Measurements from ENCODE around the gene KIR3DL3.
"Not testable (repeated sequence)": the region's sequence is repeated elsewhere in the genome, so short reads cannot be mapped to it uniquely, and the experiment has no call there.

The KIR3DL3 gene

DNA sequence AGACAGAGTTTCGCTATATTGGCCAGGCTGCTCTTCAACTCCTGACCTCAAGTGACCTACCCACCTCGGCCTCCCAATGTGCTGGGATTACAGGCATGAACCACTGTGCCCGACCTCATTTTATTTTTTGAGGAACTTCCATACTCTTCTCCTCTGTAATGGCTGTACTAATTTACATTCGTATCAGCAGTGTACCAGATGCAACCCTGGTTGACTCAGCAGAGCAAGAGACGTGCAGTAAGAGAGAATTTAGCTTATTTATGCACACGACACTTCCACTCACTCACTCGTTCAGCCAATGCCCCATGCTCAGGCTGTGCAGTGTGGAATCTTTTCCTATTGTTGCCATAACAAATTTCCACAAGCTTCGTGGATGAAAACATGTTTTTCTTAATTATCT is 6.9 kb downstream of the KIR3DL3 start:
- no peak for DNase-seq (ENCODE audit: low spot score)

- not testable (repeated sequence) for DNase-seq (ENCODE audit: low spot score)
These were observed 14.1 kb downstream of the KIR3DL3 start, which contains the start of gene KIR2DL3 for GRCh38 chr19:54738306-54738705. TSS of gene KIR2DL3 (plus strand) at chr19:54738513. CDS start at chr19:54738546, 33 bp downstream.

GRCh38 chr19:54738715-54739114 is 14.5 kb downstream of the KIR3DL3 start:
- no peak for DNase-seq (ENCODE audit: low spot score)

DNA sequence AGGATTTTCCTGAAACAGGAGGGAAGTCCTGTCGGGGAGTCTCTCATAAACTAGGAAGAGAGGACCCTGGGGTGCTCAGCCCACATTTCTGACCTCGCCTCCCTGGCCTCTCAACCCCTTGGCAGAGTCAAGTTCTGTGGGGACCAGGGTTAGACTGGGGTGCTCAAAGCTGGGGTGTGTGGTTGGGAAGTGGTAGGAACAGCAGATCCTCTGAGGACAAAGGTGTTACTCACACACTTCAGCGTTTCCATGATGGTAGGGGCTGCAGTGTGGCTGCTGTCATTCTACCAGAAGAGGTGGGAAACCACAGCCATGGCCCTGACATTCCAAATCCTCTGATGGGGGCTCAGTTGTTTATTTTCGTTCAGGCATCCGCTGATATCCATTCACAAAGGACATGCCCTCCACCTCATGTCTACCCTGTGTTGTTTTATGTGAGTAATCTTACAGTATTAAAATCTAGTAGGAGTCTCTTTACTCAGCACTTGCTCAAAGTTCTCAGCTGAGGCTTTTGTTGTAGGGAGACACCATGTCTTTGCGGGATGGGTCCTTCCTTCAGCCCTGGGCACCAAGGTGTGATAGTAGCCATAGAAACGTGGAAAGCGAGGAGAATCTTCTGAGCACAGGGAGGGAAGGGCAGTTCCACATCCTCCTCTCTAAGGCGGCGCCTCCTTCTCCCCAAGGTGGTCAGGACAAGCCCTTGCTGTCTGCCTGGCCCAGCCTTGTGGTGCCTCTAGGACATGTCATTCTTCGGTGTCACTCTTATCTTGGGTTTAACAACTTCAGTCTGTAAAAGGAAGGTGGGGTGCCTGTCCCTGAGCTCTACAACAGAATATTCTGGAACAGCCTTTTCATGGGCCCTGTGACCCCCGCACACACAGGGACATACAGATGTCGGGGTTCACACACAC is 15.6 kb downstream of the KIR3DL3 start:
- DNase-seq (ENCODE audit: low spot score) = no peak

- not testable (repeated sequence) for DNase-seq (ENCODE audit: low spot score)
These were observed 17.7 kb downstream of the KIR3DL3 start for GRCh38 chr19:54741950-54742349.

DNA sequence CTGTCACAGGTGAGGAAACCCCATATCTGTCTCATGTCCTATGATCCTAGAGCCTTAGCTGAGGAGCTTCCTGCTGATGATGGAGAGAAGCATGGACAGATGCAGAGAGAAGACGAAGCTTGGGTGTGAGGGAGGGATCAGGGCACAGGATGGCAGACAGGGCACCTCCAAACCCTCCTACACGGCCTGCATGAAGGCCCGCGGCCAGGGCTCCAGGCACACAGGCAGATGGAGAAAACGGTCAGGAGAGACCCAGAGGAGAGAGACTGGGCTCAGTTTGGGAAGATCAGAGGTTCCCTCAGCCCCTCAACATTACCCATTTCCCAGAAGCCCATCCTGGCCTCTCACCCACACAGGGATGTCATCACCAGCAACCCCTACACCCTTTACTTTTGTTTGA is 19.8 kb downstream of the KIR3DL3 start:
- DNase-seq (ENCODE audit: low spot score) = not testable (repeated sequence)

GRCh38 chr19:54747614-54748322 is 23.5 kb downstream of the KIR3DL3 start:
- DNase-seq (ENCODE audit: low spot score) = not testable (repeated sequence)

- not testable (repeated sequence) for DNase-seq (ENCODE audit: low spot score)
These were observed 26.0 kb downstream of the KIR3DL3 start for GRCh38 chr19:54750276-54750675.

DNA sequence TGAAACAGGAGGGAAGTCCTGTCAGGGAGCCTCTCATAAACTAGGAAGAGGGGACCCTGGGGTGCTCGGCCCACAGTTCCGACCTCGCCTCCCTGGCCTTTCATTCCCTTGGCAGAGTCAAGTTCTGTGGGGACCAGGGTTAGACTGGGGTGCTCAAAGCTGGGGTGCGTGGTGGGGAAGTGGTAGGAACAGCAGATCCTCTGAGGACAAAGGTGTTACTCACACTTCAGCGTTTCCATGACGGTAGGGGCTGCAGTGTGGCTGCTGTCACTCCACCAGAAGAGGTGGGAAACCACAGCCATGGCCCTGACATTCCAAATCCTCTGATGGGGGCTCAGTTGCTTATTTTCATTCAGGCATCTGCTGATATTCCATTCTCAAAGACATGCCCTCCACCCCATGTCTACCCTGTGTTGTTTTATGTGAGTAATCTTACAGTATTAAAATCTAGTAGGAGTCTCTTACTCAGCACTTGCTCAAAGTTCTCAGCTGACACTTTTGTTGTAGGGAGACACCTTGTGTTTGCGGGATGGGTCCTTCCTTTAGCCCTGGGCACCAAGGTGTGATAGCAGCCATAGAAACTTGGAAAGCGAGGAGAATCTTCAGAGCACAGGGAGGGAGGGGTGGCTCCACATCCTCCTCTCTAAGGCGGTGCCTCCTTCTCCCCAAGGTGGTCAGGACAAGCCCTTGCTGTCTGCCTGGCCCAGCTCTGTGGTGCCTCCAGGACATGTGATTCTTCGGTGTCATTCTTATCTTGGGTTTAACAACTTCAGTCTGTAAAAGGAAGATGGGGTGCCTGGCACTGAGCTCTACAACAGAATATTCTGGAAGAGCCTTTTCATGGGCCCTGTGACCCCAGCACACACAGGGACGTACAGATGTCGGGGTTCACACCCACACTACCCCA is 32.2 kb downstream of the KIR3DL3 start:
- not testable (repeated sequence) for DNase-seq (ENCODE audit: low spot score)

- DNase-seq (ENCODE audit: low spot score) = not testable (repeated sequence)
These were observed 34.3 kb downstream of the KIR3DL3 start for GRCh38 chr19:54758577-54758976.

- not testable (repeated sequence) for DNase-seq (ENCODE audit: low spot score)
These were observed 40.0 kb downstream of the KIR3DL3 start for GRCh38 chr19:54764219-54764618.

DNA sequence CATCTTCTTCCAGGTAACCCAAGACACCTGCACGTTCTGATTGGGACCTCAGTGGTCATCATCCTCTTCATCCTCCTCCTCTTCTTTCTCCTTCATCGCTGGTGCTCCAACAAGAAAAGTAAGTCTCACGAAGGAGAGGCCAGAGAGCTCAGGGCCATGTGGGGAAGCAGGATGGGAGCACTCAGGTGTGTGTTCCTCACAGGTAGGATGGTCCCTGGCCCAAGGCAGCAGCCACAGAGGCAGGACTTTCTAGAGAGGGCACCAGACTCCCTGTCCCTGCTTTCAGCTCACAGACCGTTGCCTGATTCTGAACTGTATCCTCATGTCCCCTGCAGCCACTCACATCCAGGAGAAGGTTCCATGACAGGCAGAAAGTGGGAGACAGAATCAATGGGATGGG is 42.2 kb downstream of the KIR3DL3 start:
- not testable (repeated sequence) for DNase-seq (ENCODE audit: low spot score)

DNA sequence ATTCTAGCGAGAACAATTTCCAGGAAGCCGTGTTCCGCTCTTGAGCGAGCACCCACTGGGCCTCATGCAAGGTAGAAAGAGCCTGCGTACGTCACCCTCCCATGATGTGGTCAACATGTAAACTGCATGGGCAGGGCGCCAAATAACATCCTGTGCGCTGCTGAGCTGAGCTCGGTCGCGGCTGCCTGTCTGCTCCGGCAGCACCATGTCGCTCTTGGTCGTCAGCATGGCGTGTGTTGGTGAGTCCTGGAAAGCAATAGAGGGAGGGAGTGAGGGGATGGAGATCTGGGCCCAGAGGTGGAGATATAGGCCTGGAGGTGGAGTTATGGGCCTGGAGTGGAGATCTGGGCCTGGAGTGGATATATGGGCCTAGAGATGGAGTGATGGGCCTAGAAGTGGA is 45.4 kb downstream of the KIR3DL3 start, which contains the start of gene KIR2DL1:
Gene KIR2DL1 (plus strand): TSS at position 148 of the 400 bp plus-strand sequence. CDS start 58 bp downstream, at position 206.
- not testable (repeated sequence) for DNase-seq (ENCODE audit: low spot score)

DNA sequence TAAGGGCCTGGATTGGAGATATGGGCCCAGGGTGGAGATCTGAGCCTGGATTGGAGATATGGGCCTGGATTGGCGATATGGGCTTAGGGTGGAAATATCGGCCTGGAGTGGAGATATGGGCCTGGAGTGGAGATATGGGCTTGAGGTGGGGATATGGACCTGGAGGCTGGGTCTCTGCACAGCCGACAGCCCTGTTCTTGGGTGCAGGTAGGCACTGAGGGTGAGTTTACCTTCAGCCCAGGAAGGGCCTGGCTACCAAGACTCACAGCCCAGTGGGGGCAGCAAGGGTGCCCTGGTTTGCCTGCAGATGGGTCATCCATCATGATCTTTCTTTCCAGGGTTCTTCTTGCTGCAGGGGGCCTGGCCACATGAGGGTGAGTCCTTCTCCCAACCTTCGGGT is 46.3 kb downstream of the KIR3DL3 start:
- DNase-seq (ENCODE audit: low spot score) = not testable (repeated sequence)

GRCh38 chr19:54771018-54771960 is 47.0 kb downstream of the KIR3DL3 start:
- DNase-seq (ENCODE audit: low spot score) = not testable (repeated sequence)

GRCh38 chr19:54772666-54773065 is 48.4 kb downstream of the KIR3DL3 start:
- DNase-seq (ENCODE audit: low spot score) = not testable (repeated sequence)

GRCh38 chr19:54775095-54775815 is 51.0 kb downstream of the KIR3DL3 start:
- DNase-seq (ENCODE audit: low spot score) = not testable (repeated sequence)

DNA sequence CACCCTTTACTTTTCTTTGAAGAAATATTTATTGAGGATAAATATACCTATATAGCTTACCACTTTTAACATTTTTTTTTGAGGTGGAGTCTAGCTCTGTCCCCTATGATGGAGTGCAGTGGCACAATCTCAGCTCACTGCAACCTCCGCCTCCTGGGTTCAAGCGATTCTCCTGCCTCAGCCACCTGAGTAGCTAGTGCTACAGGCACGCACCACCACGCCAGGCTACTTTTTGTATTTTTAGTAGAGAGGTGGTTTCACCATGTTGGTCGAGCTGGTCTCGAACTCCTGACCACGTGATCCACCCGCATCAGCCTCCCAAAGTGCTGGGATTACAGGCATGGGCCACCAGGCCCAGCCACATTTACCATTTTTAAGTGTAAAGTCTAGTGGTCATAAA is 51.6 kb downstream of the KIR3DL3 start:
- DNase-seq (ENCODE audit: low spot score) = not testable (repeated sequence)

DNA sequence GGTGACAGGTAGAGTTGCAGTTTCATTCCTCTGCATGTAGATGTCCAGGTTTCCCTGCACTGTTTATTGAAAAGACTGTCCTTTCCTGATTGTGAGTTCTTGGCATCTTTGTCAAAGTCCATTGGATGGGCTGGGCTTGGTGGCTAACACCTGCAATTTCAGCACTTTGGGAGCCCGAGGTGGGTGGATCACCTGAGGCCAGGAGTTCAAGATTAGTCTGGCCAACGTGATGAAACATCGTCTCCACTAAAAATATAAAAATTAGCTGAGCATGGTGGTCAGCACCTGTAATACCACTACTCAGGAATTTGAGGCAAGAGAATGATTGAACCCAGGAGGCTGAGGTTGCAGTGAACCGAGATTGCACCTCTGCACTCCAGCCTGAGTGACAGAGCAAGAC is 53.6 kb downstream of the KIR3DL3 start:
- not testable (repeated sequence) for DNase-seq (ENCODE audit: low spot score)

GRCh38 chr19:54778896-54779295 is 54.7 kb downstream of the KIR3DL3 start:
- DNase-seq (ENCODE audit: low spot score) = not testable (repeated sequence)

Data from ecto neural progenitor cell (in vitro differentiated cells).